GM23248 (cell line): ENCODE results near the gene DENND5A.

ENCODE experiments used
- EZH2 ChIP-seq: fragments of 200-600 bp; sonication (generic); IDR thresholded peaks from 2 replicates; pipeline ENCODE4 v1.6.1; 2018; ENCODE audit warnings: antibody characterized with exemption, mild to moderate bottlenecking; ENCODE audit not compliant: insufficient read depth, poor library complexity, severe bottlenecking
- EZH2phosphoT487 ChIP-seq: fragments of 200-600 bp; sonication (generic); IDR thresholded peaks from 2 replicates; pipeline ENCODE4 v1.6.1; 2018; ENCODE audit warnings: antibody characterized with exemption, moderate library complexity, mild to moderate bottlenecking, low read depth; ENCODE audit not compliant: insufficient read depth

DNA sequence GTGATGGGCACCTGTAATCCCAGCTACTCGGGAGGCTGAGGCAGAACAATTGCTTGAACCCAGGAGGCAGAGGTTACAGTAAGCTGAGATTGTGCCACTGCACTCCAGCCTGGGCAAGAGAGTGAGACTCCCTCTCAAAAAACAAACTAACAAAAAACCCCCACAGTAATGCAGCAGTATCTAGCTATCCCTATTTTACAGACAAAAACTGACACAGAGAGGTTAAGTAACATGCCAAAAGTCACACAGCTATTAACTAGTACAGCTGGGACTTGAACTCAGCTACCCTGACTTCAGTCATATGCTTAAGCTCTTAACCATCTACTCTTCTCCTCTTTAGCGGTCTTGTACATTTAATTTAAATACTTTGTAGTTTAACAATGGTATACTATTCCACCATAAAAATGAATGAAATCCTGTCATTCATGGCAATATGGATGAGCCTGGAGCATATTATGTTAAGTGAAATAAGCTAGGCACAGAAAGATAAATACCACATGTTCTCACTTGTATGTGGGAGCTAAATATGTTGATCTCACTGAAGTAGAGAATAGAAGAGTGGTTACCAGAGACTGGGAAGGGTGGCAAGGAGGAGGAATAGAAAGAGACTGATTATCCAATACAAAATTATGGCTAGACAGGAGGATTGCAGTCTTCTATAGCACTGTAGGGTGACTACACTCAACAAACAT is 82.8 kb downstream of the DENND5A start:
- TF ChIP-seq EZH2phosphoT487 (no peak), EZH2 (no peak)
